A549 (cell line): ENCODE measurements around the gene SF3B4.

Experiments
- BHLHE40 ChIP-seq: IDR thresholded peaks from 2 replicates; pipeline ENCODE4 v1.6.1; 2012; ENCODE audit warnings: low read depth, low read length, inconsistent platforms
- EP300 ChIP-seq, 2 experiments: fragments of >200 bp; sonication (Bioruptor Twin); formaldehyde crosslinking; IDR thresholded peaks; 2 replicates in 1 of 2; 3 replicates in 1 of 2; pipeline ENCODE4 v1.6.1; 2016 to 2017
- HOXA7 ChIP-seq: fragments of 250-450 bp; sonication (Bioruptor Pico); IDR thresholded peaks from 2 replicates; pipeline ENCODE4 v1.5.0; 2020; ENCODE audit warnings: mild to moderate bottlenecking, moderate library complexity
- MAZ ChIP-seq: fragments of 150-350 bp; IDR thresholded peaks from 2 replicates; pipeline ENCODE4 v1.6.1; 2014; ENCODE audit warnings: antibody characterized with exemption, low read depth, low read length, borderline replicate concordance
- MYC ChIP-seq: IDR thresholded peaks from 2 replicates; pipeline ENCODE4 v1.6.1; 2012; ENCODE audit warnings: mild to moderate bottlenecking, inconsistent platforms, low read length, improper control_type of control experiment, borderline replicate concordance
- POLR2A ChIP-seq: IDR thresholded peaks from 2 replicates; pipeline ENCODE4 v1.6.1; 2012; ENCODE audit warnings: mild to moderate bottlenecking, low read length
- RNF2 ChIP-seq: fragments of 200-600 bp; sonication (generic); IDR thresholded peaks from 2 replicates; pipeline ENCODE4 v1.6.1; 2016; ENCODE audit warnings: low read depth, mild to moderate bottlenecking, antibody characterized with exemption, moderate library complexity, borderline replicate concordance
- TFCP2L1 ChIP-seq: fragments of 250-450 bp; sonication (Bioruptor Pico); IDR thresholded peaks from 2 replicates; pipeline ENCODE4 v1.5.0; 2021; ENCODE audit warnings: mild to moderate bottlenecking
- ZFP36 ChIP-seq: fragments of 450-650 bp; IDR thresholded peaks from 2 replicates; pipeline ENCODE4 v1.6.1; 2014; ENCODE audit warnings: borderline replicate concordance; ENCODE audit not compliant: partially characterized antibody
- TF ChIP-seq, protein P1 (sequence below): fragments of >200 bp; sonication (Bioruptor Twin); formaldehyde crosslinking; IDR thresholded peaks from 3 replicates; pipeline ENCODE4 v1.5.1; 2016
- TF ChIP-seq, protein P2 (sequence below): fragments of 200-600 bp; sonication (generic); IDR thresholded peaks from 2 replicates; pipeline ENCODE4 v1.6.1; 2016; ENCODE audit warnings: antibody characterized with exemption, mild to moderate bottlenecking, moderate library complexity

DNA sequence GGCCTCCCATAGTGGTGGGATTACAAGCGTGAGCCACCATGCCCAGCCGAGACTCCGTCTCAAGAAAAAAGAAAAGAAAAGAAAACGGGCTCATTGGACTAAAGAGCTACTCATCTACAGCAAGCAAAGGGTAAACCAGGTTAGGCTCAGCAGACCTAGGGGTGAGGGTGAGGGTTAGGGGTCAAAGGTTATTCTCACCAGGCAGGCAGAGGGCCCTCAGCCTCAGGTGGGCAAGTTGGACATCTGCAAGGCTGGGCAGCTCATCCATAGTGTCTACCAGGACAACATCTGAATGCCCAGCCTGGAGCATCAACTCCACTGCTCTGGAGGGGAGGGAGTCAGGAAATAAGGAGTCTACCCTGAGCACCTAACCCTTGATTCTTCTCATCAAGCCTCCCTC, 5.6 kb upstream of the SF3B4 start:
- no peak for TF ChIP-seq EP300 (IDR thresholded peaks at IDR 0.05)
- TF ChIP-seq, protein P1, sequence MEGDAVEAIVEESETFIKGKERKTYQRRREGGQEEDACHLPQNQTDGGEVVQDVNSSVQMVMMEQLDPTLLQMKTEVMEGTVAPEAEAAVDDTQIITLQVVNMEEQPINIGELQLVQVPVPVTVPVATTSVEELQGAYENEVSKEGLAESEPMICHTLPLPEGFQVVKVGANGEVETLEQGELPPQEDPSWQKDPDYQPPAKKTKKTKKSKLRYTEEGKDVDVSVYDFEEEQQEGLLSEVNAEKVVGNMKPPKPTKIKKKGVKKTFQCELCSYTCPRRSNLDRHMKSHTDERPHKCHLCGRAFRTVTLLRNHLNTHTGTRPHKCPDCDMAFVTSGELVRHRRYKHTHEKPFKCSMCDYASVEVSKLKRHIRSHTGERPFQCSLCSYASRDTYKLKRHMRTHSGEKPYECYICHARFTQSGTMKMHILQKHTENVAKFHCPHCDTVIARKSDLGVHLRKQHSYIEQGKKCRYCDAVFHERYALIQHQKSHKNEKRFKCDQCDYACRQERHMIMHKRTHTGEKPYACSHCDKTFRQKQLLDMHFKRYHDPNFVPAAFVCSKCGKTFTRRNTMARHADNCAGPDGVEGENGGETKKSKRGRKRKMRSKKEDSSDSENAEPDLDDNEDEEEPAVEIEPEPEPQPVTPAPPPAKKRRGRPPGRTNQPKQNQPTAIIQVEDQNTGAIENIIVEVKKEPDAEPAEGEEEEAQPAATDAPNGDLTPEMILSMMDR = no peak
- no peak for TF ChIP-seq RNF2
- TF ChIP-seq ZFP36 = no peak
- TF ChIP-seq TFCP2L1 (CRISPR knock-in tag) = no peak
- TF ChIP-seq POLR2A = no peak
- TF ChIP-seq MYC = no peak
- TF ChIP-seq HOXA7 (CRISPR knock-in tag) = no peak
- TF ChIP-seq, protein P2, sequence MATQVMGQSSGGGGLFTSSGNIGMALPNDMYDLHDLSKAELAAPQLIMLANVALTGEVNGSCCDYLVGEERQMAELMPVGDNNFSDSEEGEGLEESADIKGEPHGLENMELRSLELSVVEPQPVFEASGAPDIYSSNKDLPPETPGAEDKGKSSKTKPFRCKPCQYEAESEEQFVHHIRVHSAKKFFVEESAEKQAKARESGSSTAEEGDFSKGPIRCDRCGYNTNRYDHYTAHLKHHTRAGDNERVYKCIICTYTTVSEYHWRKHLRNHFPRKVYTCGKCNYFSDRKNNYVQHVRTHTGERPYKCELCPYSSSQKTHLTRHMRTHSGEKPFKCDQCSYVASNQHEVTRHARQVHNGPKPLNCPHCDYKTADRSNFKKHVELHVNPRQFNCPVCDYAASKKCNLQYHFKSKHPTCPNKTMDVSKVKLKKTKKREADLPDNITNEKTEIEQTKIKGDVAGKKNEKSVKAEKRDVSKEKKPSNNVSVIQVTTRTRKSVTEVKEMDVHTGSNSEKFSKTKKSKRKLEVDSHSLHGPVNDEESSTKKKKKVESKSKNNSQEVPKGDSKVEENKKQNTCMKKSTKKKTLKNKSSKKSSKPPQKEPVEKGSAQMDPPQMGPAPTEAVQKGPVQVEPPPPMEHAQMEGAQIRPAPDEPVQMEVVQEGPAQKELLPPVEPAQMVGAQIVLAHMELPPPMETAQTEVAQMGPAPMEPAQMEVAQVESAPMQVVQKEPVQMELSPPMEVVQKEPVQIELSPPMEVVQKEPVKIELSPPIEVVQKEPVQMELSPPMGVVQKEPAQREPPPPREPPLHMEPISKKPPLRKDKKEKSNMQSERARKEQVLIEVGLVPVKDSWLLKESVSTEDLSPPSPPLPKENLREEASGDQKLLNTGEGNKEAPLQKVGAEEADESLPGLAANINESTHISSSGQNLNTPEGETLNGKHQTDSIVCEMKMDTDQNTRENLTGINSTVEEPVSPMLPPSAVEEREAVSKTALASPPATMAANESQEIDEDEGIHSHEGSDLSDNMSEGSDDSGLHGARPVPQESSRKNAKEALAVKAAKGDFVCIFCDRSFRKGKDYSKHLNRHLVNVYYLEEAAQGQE = no peak
- no peak for TF ChIP-seq BHLHE40
- no peak for TF ChIP-seq MAZ
